DND-41 (cell line): Measurements from ENCODE around the gene TRIM59.

Source experiments
- EZH2 ChIP-seq: IDR thresholded peaks from 3 replicates; pipeline ENCODE4 v1.6.1; 2012; ENCODE audit warnings: borderline replicate concordance, low read depth, mild to moderate bottlenecking, moderate library complexity, low read length, inconsistent platforms; ENCODE audit not compliant: severe bottlenecking
- TF ChIP-seq, protein P1 (sequence below): IDR thresholded peaks from 2 replicates; pipeline ENCODE4 v1.5.1; 2012; ENCODE audit warnings: borderline replicate concordance, low read length, moderate library complexity, mild to moderate bottlenecking; ENCODE audit not compliant: poor library complexity, severe bottlenecking; ENCODE audit errors: extremely low read depth

DNA sequence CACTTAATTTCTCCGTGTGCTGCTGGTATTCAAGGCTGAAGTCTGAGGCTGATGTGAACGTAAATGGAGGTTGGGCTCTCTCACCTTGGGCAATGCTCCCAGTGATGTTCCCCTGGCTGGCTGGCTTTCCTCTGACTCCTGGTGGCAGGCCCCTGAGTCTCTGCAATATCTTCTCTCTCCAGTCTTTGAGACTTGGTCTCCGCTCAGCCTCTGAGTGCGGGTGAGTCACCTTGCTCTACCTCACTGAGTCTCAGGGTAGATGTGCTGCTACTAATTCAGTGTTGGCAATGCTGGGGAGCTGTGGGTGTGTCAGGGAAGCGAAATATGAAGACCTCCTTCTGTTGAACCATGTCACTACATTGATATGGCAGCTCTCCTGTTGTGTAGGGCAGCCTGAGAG is 31.3 kb upstream of the TRIM59 start:
- TF ChIP-seq, protein P1, sequence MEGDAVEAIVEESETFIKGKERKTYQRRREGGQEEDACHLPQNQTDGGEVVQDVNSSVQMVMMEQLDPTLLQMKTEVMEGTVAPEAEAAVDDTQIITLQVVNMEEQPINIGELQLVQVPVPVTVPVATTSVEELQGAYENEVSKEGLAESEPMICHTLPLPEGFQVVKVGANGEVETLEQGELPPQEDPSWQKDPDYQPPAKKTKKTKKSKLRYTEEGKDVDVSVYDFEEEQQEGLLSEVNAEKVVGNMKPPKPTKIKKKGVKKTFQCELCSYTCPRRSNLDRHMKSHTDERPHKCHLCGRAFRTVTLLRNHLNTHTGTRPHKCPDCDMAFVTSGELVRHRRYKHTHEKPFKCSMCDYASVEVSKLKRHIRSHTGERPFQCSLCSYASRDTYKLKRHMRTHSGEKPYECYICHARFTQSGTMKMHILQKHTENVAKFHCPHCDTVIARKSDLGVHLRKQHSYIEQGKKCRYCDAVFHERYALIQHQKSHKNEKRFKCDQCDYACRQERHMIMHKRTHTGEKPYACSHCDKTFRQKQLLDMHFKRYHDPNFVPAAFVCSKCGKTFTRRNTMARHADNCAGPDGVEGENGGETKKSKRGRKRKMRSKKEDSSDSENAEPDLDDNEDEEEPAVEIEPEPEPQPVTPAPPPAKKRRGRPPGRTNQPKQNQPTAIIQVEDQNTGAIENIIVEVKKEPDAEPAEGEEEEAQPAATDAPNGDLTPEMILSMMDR = no peak
- TF ChIP-seq EZH2 = no peak
